Omental fat pad (tissue), 4 donors: ENCODE measurements around the gene DEFB125. TPM values are rescaled to one million over a fixed set of nuclear protein-coding genes. Genes with fewer than 3 reads are reported as not detected.

Experiments
- ATAC-seq: fragments of 150-250 bp; one replicate; pipeline ENCODE4 v1.9.1; 2016; ENCODE audit warnings: mild to moderate bottlenecking, moderate library complexity; ENCODE audit not compliant: low FRiP score
- DNase-seq: peaks from one replicate; pipeline ENCODE4 v3.0.0-alpha.2; 2019; ENCODE audit warnings: low spot score
- total RNA-seq, 4 donors: library from RNA; depleted of rRNA; stranded (reverse); fragments of >200 nt; gene quantifications; one replicate each; pipeline ENCODE4 v1.1.0, GENCODE V29; 2016
- TF ChIP-seq, protein P1 (sequence below), 3 donors: fragments of 450-650 bp; IDR thresholded peaks; one replicate each; pipeline ENCODE4 v1.5.1; 2016 to 2017; ENCODE audit warnings: antibody characterized with exemption in 3 of 3, mild to moderate bottlenecking in 3 of 3, moderate library complexity in 2 of 3

DEFB125 gene
- total RNA-seq, 4 donors from 2014 or later: not detected

DNA sequence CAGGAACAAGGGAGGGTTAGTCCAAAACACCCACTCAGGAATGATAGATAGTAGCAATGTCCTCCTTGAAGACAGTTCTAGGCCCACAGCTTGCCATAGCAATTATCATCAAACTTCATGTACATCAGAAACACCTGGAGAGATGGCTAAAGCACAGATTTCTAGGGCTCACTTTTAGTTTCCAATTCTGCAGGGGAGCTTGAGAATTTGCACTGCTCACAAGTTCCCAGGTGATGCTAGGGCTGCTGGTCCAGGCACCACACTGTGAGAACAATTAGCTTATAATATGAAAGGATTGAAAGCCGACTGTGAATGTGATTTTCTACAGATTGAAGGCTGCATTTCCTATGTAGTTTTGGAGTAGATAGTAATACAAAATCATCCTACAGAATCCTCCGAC lies 58.4 kb downstream of the DEFB125 start:
- ATAC-seq: no peak

More for the DNA sequence above, 58.4 kb downstream of the DEFB125 start:
- no peak for DNase-seq
- TF ChIP-seq, protein P1, sequence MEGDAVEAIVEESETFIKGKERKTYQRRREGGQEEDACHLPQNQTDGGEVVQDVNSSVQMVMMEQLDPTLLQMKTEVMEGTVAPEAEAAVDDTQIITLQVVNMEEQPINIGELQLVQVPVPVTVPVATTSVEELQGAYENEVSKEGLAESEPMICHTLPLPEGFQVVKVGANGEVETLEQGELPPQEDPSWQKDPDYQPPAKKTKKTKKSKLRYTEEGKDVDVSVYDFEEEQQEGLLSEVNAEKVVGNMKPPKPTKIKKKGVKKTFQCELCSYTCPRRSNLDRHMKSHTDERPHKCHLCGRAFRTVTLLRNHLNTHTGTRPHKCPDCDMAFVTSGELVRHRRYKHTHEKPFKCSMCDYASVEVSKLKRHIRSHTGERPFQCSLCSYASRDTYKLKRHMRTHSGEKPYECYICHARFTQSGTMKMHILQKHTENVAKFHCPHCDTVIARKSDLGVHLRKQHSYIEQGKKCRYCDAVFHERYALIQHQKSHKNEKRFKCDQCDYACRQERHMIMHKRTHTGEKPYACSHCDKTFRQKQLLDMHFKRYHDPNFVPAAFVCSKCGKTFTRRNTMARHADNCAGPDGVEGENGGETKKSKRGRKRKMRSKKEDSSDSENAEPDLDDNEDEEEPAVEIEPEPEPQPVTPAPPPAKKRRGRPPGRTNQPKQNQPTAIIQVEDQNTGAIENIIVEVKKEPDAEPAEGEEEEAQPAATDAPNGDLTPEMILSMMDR (IDR thresholded peaks at IDR 0.05): no peak

Other genes with a start within 250 kb of the DEFB125 start
- not detected for gene DEFB126, start 54.9 kb downstream of the DEFB125 start, total RNA-seq
- gene DEFB127, start 69.8 kb downstream of the DEFB125 start, total RNA-seq: not detected
- gene DEFB128, start 102.0 kb downstream of the DEFB125 start, total RNA-seq: not detected
- gene DEFB129, start 139.6 kb downstream of the DEFB125 start, total RNA-seq: not detected
- gene DEFB132, start 170.1 kb downstream of the DEFB125 start, total RNA-seq: 1 to 10 TPM; 1.5 to 9.2 (median 2.0) TPM
- 1 to 10 TPM; 1.4 to 3.0 (median 1.9) TPM for gene C20orf96, start 203.1 kb downstream of the DEFB125 start, total RNA-seq
- 10 to 100 TPM; 10.5 to 20.1 (median 12.6) TPM for gene ZCCHC3, start 209.9 kb downstream of the DEFB125 start, total RNA-seq
- gene SOX12, start 237.9 kb downstream of the DEFB125 start, total RNA-seq: 1 to 10 TPM; 2.0 to 3.3 (median 2.5) TPM